ENCODE data around the gene NT5DC2. TPM values are rescaled to one million over a fixed set of nuclear protein-coding genes. Genes with fewer than 3 reads are reported as not detected.

NT5DC2 gene
- total and polyA plus RNA-seq, 2 donors (not counting 1 experiment from before 2014, with no cell fraction given): 20.3 to 61.5 TPM

- no peak for DNase-seq (ENCODE audit: low read depth in 2 of 2)
- no peaks in the 10 kb centered on the region for H4K20me1 ChIP-seq (ENCODE audit: control insufficient read depth, extremely low read depth, insufficient read depth, low read length)
- no peaks in the 10 kb centered on the region for H3K27me3 ChIP-seq (ENCODE audit: control insufficient read depth, insufficient read depth, low read length)
- no peak overlapping the region for H3K9ac ChIP-seq (ENCODE audit: insufficient read depth, low read length)
- H3K4me3 ChIP-seq (replicated peaks in 1 of 4; ENCODE audit: control extremely low read depth in 1 of 4, insufficient read depth in 1 of 4, low read depth in 3 of 4, low read length in 4 of 4): no peak overlapping the region
- peaks cover 17% of the 10 kb centered on the region for H3K4me1 ChIP-seq (ENCODE audit: control insufficient read depth, extremely low read depth, insufficient read depth, low read length)
- TF ChIP-seq CTCF (conservative IDR thresholded peaks at IDR 0.05 in 1 of 2, IDR thresholded peaks at IDR 0.05 in 1 of 2; ENCODE audit: low read depth in 1 of 2, low read length in 2 of 2) (no peak), EZH2 (IDR thresholded peaks at IDR 0.05; ENCODE audit: low read length, missing control alignments) (no peak)
- H3K27ac ChIP-seq (ENCODE audit: insufficient read depth, low read length): no peak overlapping the region
- no peaks in the 10 kb centered on the region for H3K79me2 ChIP-seq (ENCODE audit: control insufficient read depth, insufficient read depth, low read length)
- no peak overlapping the region for H3K4me2 ChIP-seq (ENCODE audit: extremely low read depth, insufficient read depth, low read length)
- no peaks in the 10 kb centered on the region for H3K9me3 ChIP-seq (ENCODE audit: control insufficient read depth, insufficient read depth, low read depth, low read length)
- no peak overlapping the region for H2AFZ ChIP-seq (ENCODE audit: low read length)
- H3K36me3 ChIP-seq (ENCODE audit: control insufficient read depth, insufficient read depth, low read length): peaks cover 38% of the 10 kb centered on the region
Measured at GRCh38 chr3:52479877-52480575, 53.6 kb downstream of the NT5DC2 start.

GRCh38 chr3:52479037-52479876 lies 54.4 kb downstream of the NT5DC2 start:
- H3K27me3 ChIP-seq (ENCODE audit: control insufficient read depth, insufficient read depth, low read length): no peaks in the 10 kb centered on the region
- H3K9ac ChIP-seq (ENCODE audit: insufficient read depth, low read length): no peak overlapping the region
- H3K9me3 ChIP-seq (ENCODE audit: control insufficient read depth, insufficient read depth, low read depth, low read length): no peaks in the 10 kb centered on the region
- H3K27ac ChIP-seq (ENCODE audit: insufficient read depth, low read length): no peak overlapping the region
- no peak overlapping the region for H2AFZ ChIP-seq (ENCODE audit: low read length)
- no peaks in the 10 kb centered on the region for H4K20me1 ChIP-seq (ENCODE audit: control insufficient read depth, extremely low read depth, insufficient read depth, low read length)
- H3K4me1 ChIP-seq (ENCODE audit: control insufficient read depth, extremely low read depth, insufficient read depth, low read length): peaks cover 12% of the 10 kb centered on the region
- H3K36me3 ChIP-seq (ENCODE audit: control insufficient read depth, insufficient read depth, low read length): peaks cover 34% of the 10 kb centered on the region
- no peaks in the 10 kb centered on the region for H3K79me2 ChIP-seq (ENCODE audit: control insufficient read depth, insufficient read depth, low read length)
- no peak overlapping the region for H3K4me3 ChIP-seq (replicated peaks in 1 of 4; ENCODE audit: control extremely low read depth in 1 of 4, insufficient read depth in 1 of 4, low read depth in 3 of 4, low read length in 4 of 4)
- DNase-seq (ENCODE audit: low read depth in 2 of 2): no peak
- no peak overlapping the region for H3K4me2 ChIP-seq (ENCODE audit: extremely low read depth, insufficient read depth, low read length)
- no peak for TF ChIP-seq EZH2 (IDR thresholded peaks at IDR 0.05; ENCODE audit: low read length, missing control alignments)
- no peak for TF ChIP-seq CTCF (conservative IDR thresholded peaks at IDR 0.05 in 1 of 2, IDR thresholded peaks at IDR 0.05 in 1 of 2; ENCODE audit: low read depth in 1 of 2, low read length in 2 of 2)

GRCh38 chr3:52477796-52478095 lies 55.9 kb downstream of the NT5DC2 start:
- Histone ChIP-seq H3K36me3 (ENCODE audit: control insufficient read depth, insufficient read depth, low read length) (peaks cover 43% of the 10 kb centered on the region), H3K79me2 (ENCODE audit: control insufficient read depth, insufficient read depth, low read length) (no peaks in the 10 kb centered on the region)
- no peak for DNase-seq (ENCODE audit: low read depth in 2 of 2)

More at GRCh38 chr3:52477796-52478095, 55.9 kb downstream of the NT5DC2 start:
- no peak for TF ChIP-seq EZH2 (IDR thresholded peaks at IDR 0.05; ENCODE audit: low read length, missing control alignments)
- no peak for TF ChIP-seq CTCF (conservative IDR thresholded peaks at IDR 0.05 in 1 of 2, IDR thresholded peaks at IDR 0.05 in 1 of 2; ENCODE audit: low read depth in 1 of 2, low read length in 2 of 2)
- H3K9ac ChIP-seq (ENCODE audit: insufficient read depth, low read length): no peak overlapping the region
- no peak overlapping the region for H3K27ac ChIP-seq (ENCODE audit: insufficient read depth, low read length)
- H3K9me3 ChIP-seq (ENCODE audit: control insufficient read depth, insufficient read depth, low read depth, low read length): no peaks in the 10 kb centered on the region
- no peaks in the 10 kb centered on the region for H3K27me3 ChIP-seq (ENCODE audit: control insufficient read depth, insufficient read depth, low read length)
- H4K20me1 ChIP-seq (ENCODE audit: control insufficient read depth, extremely low read depth, insufficient read depth, low read length): no peaks in the 10 kb centered on the region
- no peak overlapping the region for H3K4me2 ChIP-seq (ENCODE audit: extremely low read depth, insufficient read depth, low read length)
- H3K4me3 ChIP-seq (replicated peaks in 1 of 4; ENCODE audit: control extremely low read depth in 1 of 4, insufficient read depth in 1 of 4, low read depth in 3 of 4, low read length in 4 of 4): no peak overlapping the region
- no peak overlapping the region for H2AFZ ChIP-seq (ENCODE audit: low read length)
- peaks cover 2% of the 10 kb centered on the region for H3K4me1 ChIP-seq (ENCODE audit: control insufficient read depth, extremely low read depth, insufficient read depth, low read length)

Measured in fibroblast of lung (primary cell).